ENCODE results near the gene ESYT1. TPM values are rescaled to one million over a fixed set of nuclear protein-coding genes. Genes with fewer than 3 reads are reported as not detected.

ESYT1 gene
- polyA plus RNA-seq, 1 donor from 2014 or later = 19.6 TPM

DNA sequence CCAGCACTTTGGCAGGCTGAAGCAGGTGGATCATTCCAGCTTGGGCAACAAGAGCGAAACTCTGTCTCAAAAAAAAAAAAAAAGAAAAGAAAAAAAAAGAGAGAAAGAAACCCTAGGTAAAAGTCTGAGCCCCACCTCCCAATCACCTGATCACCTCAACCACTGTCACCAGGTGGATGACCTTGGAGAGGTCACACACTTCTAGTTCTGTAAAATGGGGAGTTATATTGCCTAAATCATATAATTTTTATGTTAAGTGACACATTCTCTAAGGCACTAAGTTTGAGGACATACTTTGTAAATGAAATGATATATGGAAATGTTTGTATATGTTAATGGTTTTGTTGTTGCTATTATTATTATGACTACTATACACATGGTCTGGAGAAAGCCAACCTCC lies 49.6 kb upstream of the ESYT1 start (continued):
- TF ChIP-seq RAD21 (conservative IDR thresholded peaks at IDR 0.05) = no peak

DNA sequence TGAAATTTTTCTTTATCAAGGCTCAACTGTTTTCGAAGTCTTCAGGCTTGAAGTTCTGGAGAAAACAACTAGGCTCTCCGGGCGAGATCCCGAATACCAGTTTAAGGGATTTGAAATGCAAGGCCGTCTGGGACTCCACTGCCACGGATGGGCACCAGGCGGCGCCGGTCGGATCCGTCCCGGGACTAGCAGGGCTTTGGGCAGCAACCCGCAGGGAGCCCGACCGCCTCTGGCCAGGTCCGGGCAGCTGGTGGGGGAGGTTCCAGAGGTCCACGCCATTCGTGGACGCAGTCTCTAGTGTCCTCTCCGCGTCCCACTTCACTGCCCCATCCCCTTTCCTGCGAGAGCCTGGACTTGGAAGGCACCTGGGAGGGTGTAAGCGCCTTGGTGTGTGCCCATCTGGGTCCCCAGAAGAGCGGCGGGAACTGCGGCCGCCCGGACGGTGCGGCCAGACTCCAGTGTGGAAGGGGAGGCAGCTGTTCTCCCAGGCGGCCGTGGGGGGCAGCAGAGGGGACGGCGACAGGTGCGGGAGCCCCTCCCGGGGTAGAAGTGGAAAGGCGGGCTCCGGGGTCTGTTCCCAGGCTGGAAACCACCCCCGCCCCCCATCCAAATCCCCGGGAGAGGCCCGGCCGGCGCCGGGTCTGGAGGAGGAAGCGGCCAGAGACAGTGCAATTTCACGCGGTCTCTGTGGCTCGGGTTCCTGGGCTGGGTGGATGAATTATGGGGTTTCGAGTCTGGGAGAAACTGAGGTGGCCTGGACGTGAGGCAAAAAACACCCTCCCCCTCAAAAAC lies 48.9 kb upstream of the ESYT1 start:
- peak overlapping the region; percentile 80 for H3K4me2 ChIP-seq (ENCODE audit: low read length)
- TF ChIP-seq, protein P1, sequence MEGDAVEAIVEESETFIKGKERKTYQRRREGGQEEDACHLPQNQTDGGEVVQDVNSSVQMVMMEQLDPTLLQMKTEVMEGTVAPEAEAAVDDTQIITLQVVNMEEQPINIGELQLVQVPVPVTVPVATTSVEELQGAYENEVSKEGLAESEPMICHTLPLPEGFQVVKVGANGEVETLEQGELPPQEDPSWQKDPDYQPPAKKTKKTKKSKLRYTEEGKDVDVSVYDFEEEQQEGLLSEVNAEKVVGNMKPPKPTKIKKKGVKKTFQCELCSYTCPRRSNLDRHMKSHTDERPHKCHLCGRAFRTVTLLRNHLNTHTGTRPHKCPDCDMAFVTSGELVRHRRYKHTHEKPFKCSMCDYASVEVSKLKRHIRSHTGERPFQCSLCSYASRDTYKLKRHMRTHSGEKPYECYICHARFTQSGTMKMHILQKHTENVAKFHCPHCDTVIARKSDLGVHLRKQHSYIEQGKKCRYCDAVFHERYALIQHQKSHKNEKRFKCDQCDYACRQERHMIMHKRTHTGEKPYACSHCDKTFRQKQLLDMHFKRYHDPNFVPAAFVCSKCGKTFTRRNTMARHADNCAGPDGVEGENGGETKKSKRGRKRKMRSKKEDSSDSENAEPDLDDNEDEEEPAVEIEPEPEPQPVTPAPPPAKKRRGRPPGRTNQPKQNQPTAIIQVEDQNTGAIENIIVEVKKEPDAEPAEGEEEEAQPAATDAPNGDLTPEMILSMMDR (IDR thresholded peaks at IDR 0.05; ENCODE audit: poor library complexity, severe bottlenecking) = peak; percentile 73
- TF ChIP-seq EZH2 (IDR thresholded peaks at IDR 0.05; ENCODE audit: borderline replicate concordance, insufficient read depth, low read length, poor library complexity, severe bottlenecking) (no peak), POLR2AphosphoS5 (IDR thresholded peaks at IDR 0.05) (no peak), MXI1 (conservative IDR thresholded peaks at IDR 0.05; ENCODE audit: poor library complexity, severe bottlenecking) (no peak), SMC3 (conservative IDR thresholded peaks at IDR 0.05; ENCODE audit: poor library complexity) (peak; percentile 23), TAF1 (IDR thresholded peaks at IDR 0.05; ENCODE audit: low read depth) (no peak), RAD21 (conservative IDR thresholded peaks at IDR 0.05) (no peak), EP300 (conservative IDR thresholded peaks at IDR 0.05; ENCODE audit: poor library complexity, severe bottlenecking) (no peak)
- TF ChIP-seq, protein P2, sequence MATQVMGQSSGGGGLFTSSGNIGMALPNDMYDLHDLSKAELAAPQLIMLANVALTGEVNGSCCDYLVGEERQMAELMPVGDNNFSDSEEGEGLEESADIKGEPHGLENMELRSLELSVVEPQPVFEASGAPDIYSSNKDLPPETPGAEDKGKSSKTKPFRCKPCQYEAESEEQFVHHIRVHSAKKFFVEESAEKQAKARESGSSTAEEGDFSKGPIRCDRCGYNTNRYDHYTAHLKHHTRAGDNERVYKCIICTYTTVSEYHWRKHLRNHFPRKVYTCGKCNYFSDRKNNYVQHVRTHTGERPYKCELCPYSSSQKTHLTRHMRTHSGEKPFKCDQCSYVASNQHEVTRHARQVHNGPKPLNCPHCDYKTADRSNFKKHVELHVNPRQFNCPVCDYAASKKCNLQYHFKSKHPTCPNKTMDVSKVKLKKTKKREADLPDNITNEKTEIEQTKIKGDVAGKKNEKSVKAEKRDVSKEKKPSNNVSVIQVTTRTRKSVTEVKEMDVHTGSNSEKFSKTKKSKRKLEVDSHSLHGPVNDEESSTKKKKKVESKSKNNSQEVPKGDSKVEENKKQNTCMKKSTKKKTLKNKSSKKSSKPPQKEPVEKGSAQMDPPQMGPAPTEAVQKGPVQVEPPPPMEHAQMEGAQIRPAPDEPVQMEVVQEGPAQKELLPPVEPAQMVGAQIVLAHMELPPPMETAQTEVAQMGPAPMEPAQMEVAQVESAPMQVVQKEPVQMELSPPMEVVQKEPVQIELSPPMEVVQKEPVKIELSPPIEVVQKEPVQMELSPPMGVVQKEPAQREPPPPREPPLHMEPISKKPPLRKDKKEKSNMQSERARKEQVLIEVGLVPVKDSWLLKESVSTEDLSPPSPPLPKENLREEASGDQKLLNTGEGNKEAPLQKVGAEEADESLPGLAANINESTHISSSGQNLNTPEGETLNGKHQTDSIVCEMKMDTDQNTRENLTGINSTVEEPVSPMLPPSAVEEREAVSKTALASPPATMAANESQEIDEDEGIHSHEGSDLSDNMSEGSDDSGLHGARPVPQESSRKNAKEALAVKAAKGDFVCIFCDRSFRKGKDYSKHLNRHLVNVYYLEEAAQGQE (IDR thresholded peaks at IDR 0.05; ENCODE audit: borderline replicate concordance) = no peak
- H3K9me3 ChIP-seq (ENCODE audit: low read length) = no peaks in the 10 kb centered on the region
- no peak overlapping the region for H2AFZ ChIP-seq (ENCODE audit: low read depth, low read length)
- no peak overlapping the region for H3K27ac ChIP-seq (ENCODE audit: low read length)
- peak overlapping the region; percentile 70 for H3K4me3 ChIP-seq (ENCODE audit: low read length)
- no peaks in the 10 kb centered on the region for H3F3A ChIP-seq (ENCODE audit: insufficient read depth, low read length, poor library complexity, severe bottlenecking)
- no peaks in the 10 kb centered on the region for H3K79me2 ChIP-seq (replicated peaks; ENCODE audit: insufficient read depth, low read length)
- no peaks in the 10 kb centered on the region for H4K20me1 ChIP-seq (ENCODE audit: insufficient read depth)
- peaks cover 43% of the 10 kb centered on the region for H3K27me3 ChIP-seq (ENCODE audit: insufficient read depth, low read depth, low read length)
- H3K9ac ChIP-seq (ENCODE audit: low read length) = peak overlapping the region; percentile 47
- H3K36me3 ChIP-seq (ENCODE audit: insufficient read depth, low read length) = no peaks in the 10 kb centered on the region
- H3K9me2 ChIP-seq (ENCODE audit: insufficient read depth, low read length) = no peaks in the 10 kb centered on the region
